HG03095 (cell line): ENCODE data around the gene SSR4.

Experiments
- ATAC-seq: cut with Tn5 transposase; IDR thresholded peaks from one replicate; pipeline ENCODE4 v1.9.1; 2021; ENCODE audit warnings: moderate library complexity; ENCODE audit not compliant: unreplicated experiment

The SSR4 gene

GRCh38 chrX:153780678-153781427 is 13.6 kb upstream of the SSR4 start, which contains the start of gene SRPK3:
Gene SRPK3 (plus strand): TSS chrX:153781041. CDS start chrX:153781087, 46 bp downstream.
- no peak for ATAC-seq

DNA sequence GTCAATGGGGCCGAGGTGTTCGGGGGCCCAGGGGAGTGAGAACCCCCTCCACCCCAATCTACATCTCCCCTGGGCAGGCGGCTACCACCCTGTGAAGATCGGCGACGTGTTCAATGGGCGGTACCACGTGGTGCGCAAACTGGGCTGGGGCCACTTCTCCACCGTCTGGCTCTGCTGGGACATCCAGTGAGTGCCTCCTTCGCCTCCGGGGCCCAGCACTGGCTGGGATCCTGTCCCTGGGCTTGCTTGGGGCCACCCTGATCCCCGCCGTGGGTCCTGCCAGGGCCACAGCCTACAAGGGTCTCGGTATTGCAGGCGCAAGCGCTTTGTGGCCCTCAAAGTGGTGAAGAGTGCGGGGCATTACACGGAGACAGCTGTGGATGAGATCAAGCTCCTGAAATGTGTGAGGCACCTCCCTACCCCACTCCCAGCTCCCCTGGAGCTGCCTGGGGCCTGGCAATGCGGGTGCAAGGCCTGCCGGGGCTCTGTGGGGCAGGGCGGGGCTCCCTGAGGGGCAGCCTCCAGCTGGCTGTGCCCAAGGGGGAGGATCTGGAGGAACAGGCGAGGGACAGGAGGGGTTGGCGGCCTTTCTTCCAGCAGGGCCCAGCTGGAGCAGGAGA is 12.9 kb upstream of the SSR4 start:
- no peak for ATAC-seq

DNA sequence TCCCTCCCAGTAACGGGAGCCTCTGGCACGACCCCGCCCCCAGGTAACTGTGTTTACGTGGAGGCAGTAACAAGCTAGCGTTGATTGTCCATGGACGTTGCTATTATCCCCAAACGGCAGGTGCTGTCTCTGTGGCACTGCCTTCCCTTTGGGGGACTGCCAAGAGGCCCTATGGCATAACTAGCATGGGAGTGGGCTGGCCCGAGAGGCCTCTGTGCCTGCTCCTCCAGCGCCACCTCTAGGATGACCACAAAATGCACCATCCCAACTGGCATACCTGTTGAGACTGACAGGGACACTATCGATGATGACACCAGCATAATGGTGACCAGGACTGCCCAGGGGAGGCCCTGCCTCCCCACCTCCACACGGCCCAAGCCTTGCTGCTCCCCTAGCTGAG is 12.2 kb upstream of the SSR4 start:
- no peak for ATAC-seq

DNA sequence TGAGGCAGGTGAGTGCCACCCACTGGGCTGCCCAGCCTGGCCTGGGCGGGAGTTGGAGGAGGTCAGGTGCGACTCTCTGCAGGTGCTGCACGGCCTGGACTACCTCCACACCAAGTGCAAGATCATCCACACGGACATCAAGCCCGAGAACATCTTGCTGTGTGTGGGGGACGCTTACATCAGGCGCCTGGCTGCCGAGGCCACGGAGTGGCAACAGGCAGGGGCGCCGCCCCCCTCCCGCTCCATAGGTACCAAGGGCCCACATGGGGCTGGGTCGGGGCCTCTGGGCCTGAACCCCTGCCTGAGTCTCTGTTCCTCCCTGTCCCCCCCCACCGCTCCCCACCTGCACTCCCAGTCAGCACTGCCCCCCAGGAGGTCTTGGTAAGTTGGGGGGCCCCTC is 11.6 kb upstream of the SSR4 start:
- no peak for ATAC-seq

- ATAC-seq = no peak
These were observed 11.0 kb upstream of the SSR4 start for GRCh38 chrX:153783378-153784013.

- no peak for ATAC-seq
These were observed 10.0 kb upstream of the SSR4 start for GRCh38 chrX:153784325-153784967.

GRCh38 chrX:153786669-153787068 is 7.8 kb upstream of the SSR4 start:
- ATAC-seq = no peak

DNA sequence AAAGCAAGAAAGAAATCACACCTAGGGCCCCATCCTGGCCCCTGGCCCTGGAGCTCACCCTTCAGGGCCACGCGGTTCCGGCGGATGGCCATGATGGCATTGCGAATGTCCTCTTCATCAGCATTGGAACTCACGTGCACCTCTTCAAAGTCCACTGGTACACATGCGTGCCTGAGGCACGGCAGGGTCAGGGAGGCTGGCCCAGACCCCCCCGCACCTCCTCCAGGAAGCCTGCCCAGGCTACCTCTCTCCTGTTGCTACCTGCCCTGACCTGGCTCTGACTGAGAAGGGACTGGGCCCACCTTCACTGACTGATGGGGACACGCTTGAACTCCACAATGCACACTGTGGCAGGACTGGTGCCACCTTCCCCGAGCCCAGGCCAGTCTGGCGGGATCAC is 4.8 kb upstream of the SSR4 start:
- ATAC-seq = no peak

- ATAC-seq = no peak
These were observed 3.2 kb upstream of the SSR4 start for GRCh38 chrX:153791104-153791852.

- ATAC-seq = no peak
These were observed 2.1 kb upstream of the SSR4 start for GRCh38 chrX:153792368-153792767.

DNA sequence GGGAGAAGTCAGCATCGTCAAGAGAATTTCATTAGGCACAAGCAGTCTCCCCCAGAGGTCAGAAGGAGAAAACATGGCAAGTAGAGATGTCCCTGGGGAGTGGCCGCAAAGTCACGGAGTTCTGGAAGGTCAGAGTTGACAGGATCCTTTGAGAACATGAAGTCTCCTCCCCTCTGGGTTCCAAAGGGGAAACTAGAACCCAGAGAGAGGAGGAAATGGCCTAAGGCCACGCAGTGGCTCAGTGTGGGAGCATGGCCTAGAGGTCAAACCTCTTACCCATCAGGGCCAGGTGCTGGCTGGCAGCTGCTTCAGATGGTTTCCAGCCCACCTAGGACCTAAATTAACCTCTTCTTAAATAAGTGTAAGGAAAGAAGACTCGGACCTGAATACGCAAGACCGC is 1.2 kb upstream of the SSR4 start:
- no peak for ATAC-seq

DNA sequence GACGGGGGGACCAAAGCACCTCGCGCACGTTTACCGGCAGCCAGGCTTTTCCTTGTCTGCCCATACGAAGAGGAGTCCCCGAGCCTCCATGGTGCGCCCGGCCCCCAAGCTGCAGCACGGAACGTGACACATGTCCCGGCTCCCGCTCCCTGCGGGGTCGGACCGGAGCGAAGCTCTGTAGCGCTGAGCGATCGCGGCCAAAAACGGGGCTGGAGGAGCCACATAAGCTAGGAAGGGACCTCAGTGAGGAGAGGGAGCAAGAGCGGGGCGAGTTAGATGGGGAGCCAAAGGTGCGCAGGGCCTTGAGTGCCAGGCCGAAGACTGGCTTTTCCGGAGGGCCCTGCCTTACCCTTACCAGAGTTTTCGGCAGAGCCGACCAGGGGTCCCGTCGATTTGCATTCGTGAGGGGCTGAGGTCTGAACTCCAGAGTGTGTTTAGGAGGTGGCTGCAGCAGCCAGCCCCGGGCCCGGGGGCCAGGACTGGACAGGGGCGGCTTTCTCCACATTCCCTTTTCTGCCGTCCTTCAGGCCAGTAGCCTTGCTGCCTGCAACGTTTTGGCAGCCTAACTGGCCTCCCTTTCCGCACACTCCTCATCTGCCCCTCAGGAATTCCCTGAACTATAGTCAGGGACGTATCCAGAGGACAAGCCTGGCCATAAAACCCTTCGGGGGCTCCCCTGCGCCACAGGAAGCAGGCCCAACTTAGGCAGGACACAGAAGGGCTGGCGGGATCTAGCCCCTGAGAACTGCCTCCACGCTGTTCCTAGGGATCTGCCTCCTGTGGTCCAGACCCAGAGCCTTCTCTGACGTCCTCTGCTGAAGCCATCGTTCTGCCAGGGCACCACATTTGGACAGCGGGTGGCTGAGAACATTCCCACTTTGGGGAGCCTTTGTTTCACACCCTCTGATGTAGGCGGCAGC is 689 bp downstream of the SSR4 start:
- ATAC-seq = no peak

- no peak for ATAC-seq
These were observed 3.0 kb downstream of the SSR4 start for GRCh38 chrX:153797415-153798015.

- no peak for ATAC-seq
These were observed 4.9 kb downstream of the SSR4 start for GRCh38 chrX:153799326-153799725.

DNA sequence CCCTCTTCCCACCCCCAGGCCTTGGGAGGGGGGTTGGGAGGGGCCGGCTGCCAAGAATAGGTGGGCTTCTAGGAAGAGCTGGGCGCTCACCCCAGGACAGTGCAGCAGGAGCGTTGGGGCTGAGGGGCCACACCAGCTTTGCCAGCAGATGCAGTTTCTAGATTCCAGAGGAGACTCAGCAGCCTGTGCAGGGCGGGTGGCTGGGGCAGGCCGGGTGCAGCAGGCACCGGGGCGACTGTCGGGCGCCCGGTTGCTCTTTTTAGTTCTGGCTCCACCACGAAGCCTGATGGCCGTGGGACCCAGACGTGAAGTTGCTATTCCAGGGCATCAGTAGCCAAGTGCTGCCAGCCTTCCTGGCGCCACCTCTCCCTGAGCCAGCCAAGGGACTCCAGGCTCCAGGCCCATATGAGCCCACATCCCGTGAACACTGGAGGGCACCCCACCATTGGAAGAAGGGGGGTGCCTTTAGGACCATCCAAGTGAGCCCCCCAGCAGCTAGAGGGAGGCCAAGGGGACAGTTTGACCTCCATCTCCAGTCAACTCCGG is 5.8 kb downstream of the SSR4 start:
- ATAC-seq = no peak

GRCh38 chrX:153800746-153801145 is 6.3 kb downstream of the SSR4 start:
- ATAC-seq = no peak

GRCh38 chrX:153801669-153802068 is 7.2 kb downstream of the SSR4 start:
- no peak for ATAC-seq

GRCh38 chrX:153802513-153803045 is 8.1 kb downstream of the SSR4 start:
- ATAC-seq = no peak
